Measurements from ENCODE around the gene COL18A1.
"Not testable (repeated sequence)": the region's sequence is repeated elsewhere in the genome, so short reads cannot be mapped to it uniquely, and the experiment has no call there.

Gene COL18A1

GRCh38 chr21:45522381-45522780, 117.4 kb downstream of the COL18A1 start:
- DNase-seq (ENCODE audit: low spot score) = no peak

GRCh38 chr21:45522986-45523385, 118.0 kb downstream of the COL18A1 start:
- DNase-seq (ENCODE audit: low spot score) = no peak

GRCh38 chr21:45523411-45524101, 118.6 kb downstream of the COL18A1 start:
- no peak for DNase-seq (ENCODE audit: low spot score)

- DNase-seq (ENCODE audit: low spot score) = no peak
Observed at GRCh38 chr21:45524756-45525152, 119.8 kb downstream of the COL18A1 start.

GRCh38 chr21:45525153-45525909, 120.4 kb downstream of the COL18A1 start:
- DNase-seq (ENCODE audit: low spot score) = no peak

- DNase-seq (ENCODE audit: low spot score) = no peak
Observed at GRCh38 chr21:45525910-45526306, 120.9 kb downstream of the COL18A1 start.

- DNase-seq (ENCODE audit: low spot score) = not testable (repeated sequence)
Observed at GRCh38 chr21:45527151-45527999, 122.4 kb downstream of the COL18A1 start.

- DNase-seq (ENCODE audit: low spot score) = no peak
Observed at GRCh38 chr21:45528028-45528705, 123.2 kb downstream of the COL18A1 start.

- no peak for DNase-seq (ENCODE audit: low spot score)
Observed at GRCh38 chr21:45528981-45529784, 124.2 kb downstream of the COL18A1 start.

- DNase-seq (ENCODE audit: low spot score) = no peak
Observed at GRCh38 chr21:45529785-45530422, 124.9 kb downstream of the COL18A1 start.

- DNase-seq (ENCODE audit: low spot score) = no peak
Observed at GRCh38 chr21:45530423-45531113, 125.6 kb downstream of the COL18A1 start.

- DNase-seq (ENCODE audit: low spot score) = not testable (repeated sequence)
Observed at GRCh38 chr21:45531114-45531392, 126.1 kb downstream of the COL18A1 start.

GRCh38 chr21:45531393-45532215, 126.6 kb downstream of the COL18A1 start:
- peak; percentile 58 for DNase-seq (ENCODE audit: low spot score)

GRCh38 chr21:45532826-45533360, 127.9 kb downstream of the COL18A1 start:
- peak; percentile 59 for DNase-seq (ENCODE audit: low spot score)

- DNase-seq (ENCODE audit: low spot score) = peak; percentile 51
Observed at GRCh38 chr21:45533361-45533845, 128.4 kb downstream of the COL18A1 start.

GRCh38 chr21:45533846-45534635, 129.1 kb downstream of the COL18A1 start:
- peak; percentile 66 for DNase-seq (ENCODE audit: low spot score)

GRCh38 chr21:45534636-45535331, 129.8 kb downstream of the COL18A1 start:
- peak; percentile 63 for DNase-seq (ENCODE audit: low spot score)

Data from left forelimb (tissue), 1 donor.